ENCODE measurements around the gene VPS13D. TPM values are rescaled to one million over a fixed set of nuclear protein-coding genes. Genes with fewer than 3 reads are reported as not detected.

The VPS13D gene
- polyA plus RNA-seq, 3 donors: 3.6 to 20.2 (median 5.1) TPM

DNA sequence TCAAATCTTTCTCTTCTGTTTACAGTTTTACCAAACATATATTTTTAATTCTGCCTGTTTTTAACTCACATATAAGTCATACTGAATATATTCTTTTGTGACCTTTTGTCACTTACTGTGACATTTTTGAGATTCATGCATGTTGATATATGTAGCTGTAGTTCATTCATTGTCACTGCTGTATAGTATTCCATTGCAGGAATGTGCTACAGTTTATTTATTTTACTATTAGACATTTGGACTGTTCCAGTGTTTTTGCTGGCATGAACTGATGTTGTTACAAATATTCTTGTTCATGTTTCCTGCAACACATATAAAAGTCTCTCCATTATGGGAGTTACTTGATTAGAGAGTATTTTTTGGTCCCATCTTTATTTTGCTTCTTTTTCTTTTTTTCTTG is 213.3 kb downstream of the VPS13D start:
- no peak overlapping the region for H3K27ac ChIP-seq (ENCODE audit: low read depth in 1 of 2, low read length in 2 of 2)
- no peak overlapping the region for H3K9ac ChIP-seq (ENCODE audit: insufficient read depth, low read length, poor library complexity, severe bottlenecking)
- peaks cover 51 to 60% of the 10 kb centered on the region in 2 donors for H3K36me3 Mint-ChIP-seq
- no peaks in the 10 kb centered on the region for H3K9me3 ChIP-seq (replicated peaks in 1 of 2; ENCODE audit: control insufficient read depth in 1 of 2, insufficient read depth in 1 of 2, low read length in 2 of 2)
- no peak for DNase-seq
- peaks cover 9% of the 10 kb centered on the region for H3K4me1 Mint-ChIP-seq
- H3K79me2 ChIP-seq (ENCODE audit: insufficient read depth, low read length): no peaks in the 10 kb centered on the region
- no peak overlapping the region for H3K4me2 ChIP-seq (replicated peaks; ENCODE audit: extremely low read depth, low read length, poor library complexity, severe bottlenecking)
- peaks cover 0 to 2% (median 1%) of the 10 kb centered on the region in 3 donors for H3K27me3 Mint-ChIP-seq (ENCODE audit: low read depth in 3 of 3)
- no peaks in the 10 kb centered on the region for H4K20me1 ChIP-seq (ENCODE audit: insufficient read depth, low read length)
- peaks cover 8 to 68% of the 10 kb centered on the region in 2 donors for H3K36me3 ChIP-seq (replicated peaks in 1 of 2; ENCODE audit: control insufficient read depth in 1 of 2, insufficient read depth in 2 of 2, low read length in 2 of 2)
- H3K4me3 ChIP-seq (replicated peaks in 1 of 3; ENCODE audit: low read depth in 2 of 3, low read length in 3 of 3): no peak overlapping the region
- H3K27me3 ChIP-seq (ENCODE audit: control insufficient read depth in 2 of 2, insufficient read depth in 2 of 2, low read length in 2 of 2): no peaks in the 10 kb centered on the region
- H3K27ac Mint-ChIP-seq: no peak overlapping the region
- no peak overlapping the region for H2AFZ ChIP-seq (ENCODE audit: insufficient read depth, low read depth, low read length, poor library complexity, severe bottlenecking)
- H3K9me3 Mint-ChIP-seq: peaks cover 0 to 2% (median 0%) of the 10 kb centered on the region in 7 donors
- TF ChIP-seq, protein P1, sequence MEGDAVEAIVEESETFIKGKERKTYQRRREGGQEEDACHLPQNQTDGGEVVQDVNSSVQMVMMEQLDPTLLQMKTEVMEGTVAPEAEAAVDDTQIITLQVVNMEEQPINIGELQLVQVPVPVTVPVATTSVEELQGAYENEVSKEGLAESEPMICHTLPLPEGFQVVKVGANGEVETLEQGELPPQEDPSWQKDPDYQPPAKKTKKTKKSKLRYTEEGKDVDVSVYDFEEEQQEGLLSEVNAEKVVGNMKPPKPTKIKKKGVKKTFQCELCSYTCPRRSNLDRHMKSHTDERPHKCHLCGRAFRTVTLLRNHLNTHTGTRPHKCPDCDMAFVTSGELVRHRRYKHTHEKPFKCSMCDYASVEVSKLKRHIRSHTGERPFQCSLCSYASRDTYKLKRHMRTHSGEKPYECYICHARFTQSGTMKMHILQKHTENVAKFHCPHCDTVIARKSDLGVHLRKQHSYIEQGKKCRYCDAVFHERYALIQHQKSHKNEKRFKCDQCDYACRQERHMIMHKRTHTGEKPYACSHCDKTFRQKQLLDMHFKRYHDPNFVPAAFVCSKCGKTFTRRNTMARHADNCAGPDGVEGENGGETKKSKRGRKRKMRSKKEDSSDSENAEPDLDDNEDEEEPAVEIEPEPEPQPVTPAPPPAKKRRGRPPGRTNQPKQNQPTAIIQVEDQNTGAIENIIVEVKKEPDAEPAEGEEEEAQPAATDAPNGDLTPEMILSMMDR (IDR thresholded peaks at IDR 0.05): no peak
- no peak overlapping the region for H3K4me3 Mint-ChIP-seq
- no peaks in the 10 kb centered on the region for H3K4me1 ChIP-seq (ENCODE audit: control insufficient read depth in 1 of 2, insufficient read depth in 2 of 2, low read length in 2 of 2)
- intact Hi-C loops (cut with micrococcal nuclease): no loop called here

DNA sequence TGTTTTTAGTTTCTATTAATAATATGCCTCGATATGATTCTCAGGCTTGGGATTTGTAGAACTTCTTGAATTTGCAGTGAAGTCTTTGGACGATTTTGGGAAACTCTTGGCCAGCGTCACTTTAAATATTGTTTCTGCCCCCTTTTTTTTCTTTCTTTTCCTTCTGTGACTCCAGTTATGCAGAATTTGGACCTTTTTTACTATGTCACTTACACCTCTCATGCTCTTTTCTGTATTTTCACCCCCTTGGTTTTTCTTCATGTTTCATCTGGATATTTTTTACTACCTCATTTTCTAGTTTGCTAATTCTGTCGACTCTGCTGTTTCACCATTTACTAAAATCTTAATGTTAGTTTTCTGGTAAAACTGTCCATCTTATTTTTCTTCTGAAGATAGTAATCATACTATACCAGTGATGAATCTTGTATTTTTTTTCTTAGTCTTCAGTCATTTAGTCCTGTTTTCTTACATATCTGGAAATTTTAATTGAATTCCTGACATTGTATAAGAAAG is 214.6 kb downstream of the VPS13D start:
- DNase-seq: no peak
- Histone ChIP-seq H3K27ac (ENCODE audit: low read depth in 1 of 2, low read length in 2 of 2) (no peak overlapping the region), H3K79me2 (ENCODE audit: insufficient read depth, low read length) (no peaks in the 10 kb centered on the region), H3K9ac (ENCODE audit: insufficient read depth, low read length, poor library complexity, severe bottlenecking) (no peak overlapping the region), H3K4me2 (replicated peaks; ENCODE audit: extremely low read depth, low read length, poor library complexity, severe bottlenecking) (no peak overlapping the region), H3K4me1 (ENCODE audit: control insufficient read depth in 1 of 2, insufficient read depth in 2 of 2, low read length in 2 of 2) (no peaks in the 10 kb centered on the region), H4K20me1 (ENCODE audit: insufficient read depth, low read length) (no peaks in the 10 kb centered on the region), H3K4me3 (replicated peaks in 1 of 3; ENCODE audit: low read depth in 2 of 3, low read length in 3 of 3) (no peak overlapping the region), H2AFZ (ENCODE audit: insufficient read depth, low read depth, low read length, poor library complexity, severe bottlenecking) (no peak overlapping the region), H3K9me3 (replicated peaks in 1 of 2; ENCODE audit: control insufficient read depth in 1 of 2, insufficient read depth in 1 of 2, low read length in 2 of 2) (no peaks in the 10 kb centered on the region), H3K36me3 (replicated peaks in 1 of 2; ENCODE audit: control insufficient read depth in 1 of 2, insufficient read depth in 2 of 2, low read length in 2 of 2) (peaks cover 8 to 63% of the 10 kb centered on the region in 2 donors), H3K27me3 (ENCODE audit: control insufficient read depth in 2 of 2, insufficient read depth in 2 of 2, low read length in 2 of 2) (no peaks in the 10 kb centered on the region)
- intact Hi-C loops (cut with micrococcal nuclease): no loop called here
- WGBS (ENCODE audit: insufficient coverage): 100% methylated on average over 2 of the region's 4 CpGs
- Mint-ChIP-seq H3K36me3 (peaks cover 42 to 52% of the 10 kb centered on the region in 2 donors), H3K9me3 (peaks cover 0 to 2% (median 0%) of the 10 kb centered on the region in 7 donors), H3K27ac (no peak overlapping the region), H3K27me3 (ENCODE audit: low read depth in 3 of 3) (peaks cover 0 to 1% (median 0%) of the 10 kb centered on the region in 3 donors), H3K4me1 (peaks cover 9% of the 10 kb centered on the region), H3K4me3 (no peak overlapping the region)
- TF ChIP-seq, protein P1 (IDR thresholded peaks at IDR 0.05): no peak

All from CD14-positive monocyte (primary cell).